ENCODE data around the gene FLAD1. TPM values are rescaled to one million over a fixed set of nuclear protein-coding genes. Genes with fewer than 3 reads are reported as not detected.

The FLAD1 gene
- total RNA-seq, 1 donor from 2014 or later, result 37.9 TPM

- no peak for DNase-seq (ENCODE audit: low spot score)
Observed at GRCh38 chr1:155002464-155003226, 19.5 kb downstream of the FLAD1 start, which contains the start of gene ZBTB7B. Gene ZBTB7B, plus strand, starts transcription at chr1:155002802. Its CDS starts 11,859 bp downstream, at chr1:155014661.

DNA sequence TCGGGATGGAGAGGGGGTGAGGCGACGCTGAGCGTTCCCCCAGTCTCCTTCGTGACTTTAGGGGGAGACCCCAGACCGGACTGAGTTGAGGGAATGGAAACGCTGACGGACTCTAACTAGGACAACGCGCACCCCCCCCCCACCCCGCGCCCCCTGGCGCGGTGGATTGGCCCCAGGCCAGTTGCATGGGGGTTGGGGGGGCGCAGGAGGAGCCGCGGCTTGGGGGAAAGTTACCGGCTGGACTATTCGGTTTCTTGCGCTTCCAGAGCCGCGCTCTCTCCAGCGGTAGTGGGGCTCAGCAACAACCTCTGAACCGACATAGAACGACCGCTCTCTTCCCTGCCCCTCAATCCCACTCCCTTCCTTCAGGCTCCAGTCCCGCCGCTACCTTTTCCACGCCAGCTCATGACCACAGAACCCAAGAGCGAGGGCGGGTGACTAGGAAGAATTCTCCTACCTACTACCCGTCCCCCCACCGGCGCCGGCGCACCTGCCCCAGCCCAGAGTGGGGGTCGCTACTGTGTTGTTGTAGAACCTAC lies 20.2 kb downstream of the FLAD1 start:
- no peak for DNase-seq (ENCODE audit: low spot score)

DNA sequence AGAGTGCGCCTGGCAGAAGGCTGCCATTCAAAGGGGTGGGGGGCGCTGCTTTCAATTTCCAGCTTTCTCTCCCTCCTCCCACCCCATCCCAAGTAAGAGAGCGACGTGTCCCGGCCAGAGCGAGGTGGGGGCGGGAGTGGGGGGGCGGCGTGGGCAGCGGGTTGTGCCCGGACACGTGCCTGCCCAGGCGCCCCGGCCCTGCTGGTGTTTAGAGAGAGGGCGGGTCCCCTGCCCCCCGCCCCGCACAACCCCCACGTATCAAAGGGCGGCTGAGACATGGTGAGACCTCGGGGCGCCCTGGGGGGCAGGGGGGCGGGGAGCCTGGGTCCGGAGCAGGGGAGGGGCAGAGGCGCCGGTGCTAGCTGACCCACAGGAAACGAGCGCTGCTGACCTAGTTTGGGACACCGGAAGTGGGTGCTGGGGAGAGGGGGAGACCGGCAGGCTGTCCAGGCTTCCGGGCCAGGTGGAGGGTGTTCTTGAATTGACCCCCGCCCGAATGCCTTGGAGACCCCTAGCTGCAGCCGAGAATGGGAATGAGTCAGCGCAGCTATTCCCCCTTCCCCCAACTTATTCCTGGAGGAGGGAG lies 20.7 kb downstream of the FLAD1 start:
- DNase-seq (ENCODE audit: low spot score), result no peak

DNA sequence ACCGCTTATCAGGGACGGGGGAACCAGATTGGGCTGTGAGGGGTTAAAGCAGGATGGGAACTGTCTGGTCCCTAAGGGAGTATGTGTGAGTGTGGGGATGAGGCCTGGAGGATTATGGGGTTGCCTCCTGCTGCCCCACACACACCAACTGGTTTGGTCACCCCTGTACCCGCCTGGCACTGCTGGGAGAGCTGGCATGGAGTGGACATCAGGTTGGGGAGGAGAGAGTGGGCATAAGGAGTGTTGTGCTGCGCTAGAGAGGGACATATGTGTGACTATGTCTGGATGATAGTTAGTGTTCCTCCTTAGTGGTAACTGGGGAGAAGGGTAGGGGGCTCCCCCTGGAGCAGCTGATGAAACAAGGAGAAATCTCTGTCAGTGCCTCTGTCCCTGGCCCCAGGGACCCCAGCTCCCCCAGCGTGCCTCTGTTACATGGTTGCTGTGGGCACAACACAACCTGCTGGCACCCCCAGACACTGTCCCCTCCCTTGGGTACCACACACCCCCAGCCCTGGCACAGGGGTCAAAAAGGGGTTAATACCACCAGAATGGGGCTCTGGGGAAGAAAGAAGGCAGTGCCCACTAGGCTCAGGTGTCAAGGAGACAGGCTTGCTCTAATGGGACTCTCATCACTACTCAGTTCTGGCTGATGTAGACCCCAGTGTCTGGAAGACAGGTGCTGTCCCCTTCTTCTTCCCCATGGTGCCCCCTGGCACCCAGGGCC lies 21.4 kb downstream of the FLAD1 start:
- DNase-seq (ENCODE audit: low spot score), result no peak

- DNase-seq (ENCODE audit: low spot score), result peak; percentile 65
Observed at GRCh38 chr1:155005076-155006011, 22.2 kb downstream of the FLAD1 start.

GRCh38 chr1:155006601-155007101 lies 23.5 kb downstream of the FLAD1 start:
- no peak for DNase-seq (ENCODE audit: low spot score)

GRCh38 chr1:155007251-155007828 lies 24.2 kb downstream of the FLAD1 start:
- no peak for DNase-seq (ENCODE audit: low spot score)

- DNase-seq (ENCODE audit: low spot score), result no peak
Observed at GRCh38 chr1:155008015-155008941, 25.1 kb downstream of the FLAD1 start.

GRCh38 chr1:155009221-155009711 lies 26.1 kb downstream of the FLAD1 start:
- no peak for DNase-seq (ENCODE audit: low spot score)

GRCh38 chr1:155009742-155010141 lies 26.6 kb downstream of the FLAD1 start:
- DNase-seq (ENCODE audit: low spot score), result no peak

DNA sequence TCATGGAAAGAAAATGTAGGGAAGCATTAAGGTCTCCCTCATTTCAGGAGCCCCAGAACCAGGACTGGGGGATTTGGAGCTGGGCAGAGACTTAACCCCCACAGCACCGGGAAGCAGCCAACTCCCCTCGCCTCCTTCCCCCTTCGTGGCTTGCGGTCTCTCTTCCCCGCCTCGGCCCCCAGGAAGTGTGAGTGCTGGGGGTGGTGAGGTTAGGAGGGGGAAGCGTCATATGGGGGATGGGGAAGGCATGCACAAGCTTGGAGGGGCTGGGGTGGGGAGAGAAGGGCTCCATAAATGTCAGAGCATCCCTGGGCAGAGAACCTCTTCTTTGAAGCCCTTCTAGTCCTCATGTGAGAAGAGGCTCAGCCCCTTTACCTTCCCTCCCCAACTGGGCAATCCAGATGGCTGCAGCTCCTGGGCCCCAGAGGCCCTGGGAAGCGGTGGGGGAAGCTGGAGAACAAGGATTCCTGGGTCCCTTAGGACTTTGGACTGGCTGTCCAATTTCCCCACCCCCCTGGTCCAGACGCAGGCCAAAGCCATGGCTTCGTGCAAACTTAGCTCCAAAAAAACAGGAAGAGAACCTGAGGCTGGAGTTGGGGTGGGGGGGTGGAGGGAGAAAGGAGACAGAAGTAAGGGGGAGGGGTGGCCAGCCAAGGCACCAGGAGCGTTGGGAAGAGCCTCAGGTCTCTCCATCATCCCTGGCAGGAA lies 27.2 kb downstream of the FLAD1 start:
- DNase-seq (ENCODE audit: low spot score), result no peak

- DNase-seq (ENCODE audit: low spot score), result no peak
Observed at GRCh38 chr1:155011004-155011416, 27.9 kb downstream of the FLAD1 start.

DNA sequence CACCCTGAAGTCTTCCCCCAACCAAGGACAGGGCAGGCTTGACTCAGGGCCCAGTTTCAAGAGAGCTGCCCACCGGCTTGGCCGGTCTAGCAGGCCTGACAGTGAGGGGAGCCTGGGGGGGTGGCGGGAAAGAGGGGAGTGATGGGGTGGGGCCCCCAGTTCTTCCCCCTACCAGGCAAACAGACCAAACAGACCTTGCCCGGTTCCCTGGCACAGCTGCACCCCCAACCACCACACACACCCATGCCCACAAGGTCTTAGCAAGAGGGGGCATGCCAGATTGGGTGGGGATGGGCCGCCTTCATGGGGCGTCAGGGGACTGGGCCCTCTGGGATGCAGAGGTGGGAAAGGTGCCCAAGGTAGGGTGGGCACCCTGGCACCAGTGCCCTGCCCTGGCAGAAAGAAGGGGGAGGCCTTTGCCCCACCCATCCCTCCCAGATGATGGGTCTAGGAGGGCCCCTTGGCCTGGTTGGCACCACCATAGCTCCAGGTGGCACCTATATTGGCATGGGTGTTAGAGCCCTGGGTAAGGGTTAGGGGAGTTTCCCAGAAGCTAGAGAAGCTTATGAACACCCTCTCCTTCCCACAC lies 28.4 kb downstream of the FLAD1 start:
- no peak for DNase-seq (ENCODE audit: low spot score)

DNA sequence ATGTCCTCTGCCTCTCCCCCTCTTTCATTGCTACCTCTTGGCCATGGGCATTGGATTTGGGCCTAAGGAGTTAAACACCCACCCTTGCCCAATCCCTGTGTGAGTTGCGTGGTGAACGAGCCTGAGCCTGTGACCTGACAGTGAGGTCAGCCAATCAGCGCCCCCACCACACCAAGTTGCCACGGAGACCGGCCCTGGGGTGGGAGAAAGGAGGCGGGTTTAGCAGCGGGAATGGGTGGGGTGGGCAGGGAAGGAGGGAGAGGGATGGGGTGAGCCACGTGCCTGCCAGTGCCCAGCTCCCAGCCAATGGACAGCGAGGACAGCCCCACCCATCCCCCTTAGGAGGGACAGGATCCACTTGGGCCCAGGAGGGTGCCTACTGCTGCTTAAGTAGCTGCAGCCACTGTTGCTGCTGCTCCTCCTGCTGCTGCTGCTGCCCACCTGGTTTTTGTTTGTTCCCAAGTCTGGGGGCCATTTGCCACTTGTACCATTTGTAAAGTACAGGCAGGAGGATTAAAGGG lies 28.9 kb downstream of the FLAD1 start:
- DNase-seq (ENCODE audit: low spot score), result peak; percentile 68

- DNase-seq (ENCODE audit: low spot score), result no peak
Observed at GRCh38 chr1:155012776-155013602, 29.8 kb downstream of the FLAD1 start.

GRCh38 chr1:155013632-155014031 lies 30.5 kb downstream of the FLAD1 start:
- DNase-seq (ENCODE audit: low spot score), result no peak
